ENCODE measurements around the gene CCDC83.

DNA sequence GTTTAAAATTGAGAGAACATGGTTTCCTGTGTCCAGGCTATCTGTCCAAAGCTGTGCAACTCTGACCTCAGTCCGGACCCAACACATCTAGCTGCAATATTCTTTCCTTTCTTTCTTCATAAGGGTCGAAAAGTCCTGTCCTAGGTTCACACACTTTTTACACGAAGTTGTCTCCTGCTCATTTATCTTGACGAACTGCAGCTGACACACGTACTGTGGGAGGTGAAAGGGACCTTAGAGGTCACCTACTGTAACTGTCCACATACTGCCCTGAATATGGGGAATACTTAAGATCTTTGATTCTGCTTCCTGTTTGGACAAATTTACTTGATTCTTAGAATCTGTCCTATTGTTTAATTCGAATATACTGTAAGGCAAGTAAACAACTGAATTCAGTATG, 105.9 kb downstream of the CCDC83 start:
- TF ChIP-seq EP300 (IDR thresholded peaks at IDR 0.05) (no peak), POLR2A (IDR thresholded peaks at IDR 0.05) (no peak)
- TF ChIP-seq, protein P1, sequence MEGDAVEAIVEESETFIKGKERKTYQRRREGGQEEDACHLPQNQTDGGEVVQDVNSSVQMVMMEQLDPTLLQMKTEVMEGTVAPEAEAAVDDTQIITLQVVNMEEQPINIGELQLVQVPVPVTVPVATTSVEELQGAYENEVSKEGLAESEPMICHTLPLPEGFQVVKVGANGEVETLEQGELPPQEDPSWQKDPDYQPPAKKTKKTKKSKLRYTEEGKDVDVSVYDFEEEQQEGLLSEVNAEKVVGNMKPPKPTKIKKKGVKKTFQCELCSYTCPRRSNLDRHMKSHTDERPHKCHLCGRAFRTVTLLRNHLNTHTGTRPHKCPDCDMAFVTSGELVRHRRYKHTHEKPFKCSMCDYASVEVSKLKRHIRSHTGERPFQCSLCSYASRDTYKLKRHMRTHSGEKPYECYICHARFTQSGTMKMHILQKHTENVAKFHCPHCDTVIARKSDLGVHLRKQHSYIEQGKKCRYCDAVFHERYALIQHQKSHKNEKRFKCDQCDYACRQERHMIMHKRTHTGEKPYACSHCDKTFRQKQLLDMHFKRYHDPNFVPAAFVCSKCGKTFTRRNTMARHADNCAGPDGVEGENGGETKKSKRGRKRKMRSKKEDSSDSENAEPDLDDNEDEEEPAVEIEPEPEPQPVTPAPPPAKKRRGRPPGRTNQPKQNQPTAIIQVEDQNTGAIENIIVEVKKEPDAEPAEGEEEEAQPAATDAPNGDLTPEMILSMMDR (IDR thresholded peaks at IDR 0.05): no peak
